HG03354 (cell line): ENCODE results near the gene BTRC.

Experiments
- ATAC-seq: cut with Tn5 transposase; IDR thresholded peaks from one replicate; pipeline ENCODE4 v1.9.1; 2021; ENCODE audit warnings: mild to moderate bottlenecking; ENCODE audit not compliant: unreplicated experiment, poor library complexity, severe bottlenecking

The BTRC gene

DNA sequence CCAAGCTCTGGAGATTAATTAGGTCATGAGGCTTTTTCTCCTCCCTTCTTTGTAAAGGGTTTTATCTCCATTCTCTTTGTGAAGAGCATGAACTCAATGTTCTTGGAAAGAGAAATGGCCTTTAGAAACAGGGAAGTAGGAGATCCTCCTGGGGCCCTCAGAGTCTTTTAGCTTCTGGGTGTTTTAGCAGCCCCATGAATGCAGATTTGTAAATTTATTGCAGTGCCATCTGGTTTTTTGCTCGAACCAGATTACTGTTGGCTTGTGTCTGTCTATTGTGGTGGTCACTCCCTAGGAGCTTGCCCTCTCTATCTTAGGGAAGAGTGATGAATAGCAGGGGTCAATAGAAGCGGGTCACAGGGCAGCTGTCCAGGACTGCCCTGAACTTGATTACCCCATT, 110.6 kb downstream of the BTRC start:
- no peak for ATAC-seq

- ATAC-seq: no peak
These were observed 112.3 kb downstream of the BTRC start for GRCh38 chr10:101466016-101466912.

- no peak for ATAC-seq
These were observed 113.4 kb downstream of the BTRC start for GRCh38 chr10:101467286-101467770.

GRCh38 chr10:101468159-101468558, 114.2 kb downstream of the BTRC start:
- no peak for ATAC-seq

GRCh38 chr10:101476383-101476782, 122.4 kb downstream of the BTRC start:
- no peak for ATAC-seq

DNA sequence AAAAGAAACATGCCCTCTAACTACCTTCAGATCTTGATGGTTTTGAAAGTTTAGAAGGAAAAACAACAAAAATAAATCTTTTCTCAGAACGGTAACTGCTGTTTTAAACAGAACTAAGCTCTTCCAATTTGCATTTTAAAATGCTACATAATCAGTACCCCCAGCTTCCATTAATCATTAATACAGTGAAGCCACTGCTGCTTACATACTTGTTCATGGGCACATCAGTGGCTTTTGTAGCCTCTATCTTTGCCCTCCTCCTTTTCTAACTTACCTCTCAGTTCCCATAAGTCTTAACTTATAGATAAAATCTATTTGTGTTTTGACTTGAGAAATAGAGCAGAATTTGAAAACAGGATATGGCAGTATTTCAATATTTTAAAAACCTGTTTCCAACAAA, 125.0 kb downstream of the BTRC start:
- peak; percentile 59 for ATAC-seq

GRCh38 chr10:101481256-101481655, 127.3 kb downstream of the BTRC start:
- no peak for ATAC-seq

GRCh38 chr10:101482568-101482967, 128.6 kb downstream of the BTRC start:
- ATAC-seq: no peak

DNA sequence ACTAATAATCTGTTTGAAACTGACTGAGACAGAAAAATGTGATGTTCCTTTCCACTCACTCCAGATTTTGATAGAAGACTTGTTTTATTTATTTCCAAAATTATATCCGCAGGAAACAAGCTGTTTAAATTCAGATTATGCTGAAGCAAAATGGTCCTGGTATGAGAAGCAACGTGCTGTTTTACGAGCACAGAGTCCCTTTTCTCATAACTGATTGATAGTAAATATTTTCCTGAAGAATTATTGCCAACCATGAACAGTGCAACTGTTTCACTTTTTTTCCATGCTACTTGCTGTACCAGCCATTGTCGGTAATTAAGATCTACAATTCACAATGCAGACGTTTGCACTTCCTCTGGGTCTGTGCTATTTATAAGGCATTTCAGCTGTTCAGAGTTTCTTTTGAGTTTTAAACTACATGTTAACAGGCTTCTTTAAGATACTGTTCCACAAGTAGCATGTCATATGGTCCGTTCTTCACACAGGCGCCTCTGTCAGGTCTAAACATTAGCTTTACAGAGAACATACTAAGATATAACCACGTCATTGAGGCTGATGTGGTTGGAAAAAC, 130.3 kb downstream of the BTRC start:
- ATAC-seq: no peak

- no peak for ATAC-seq
These were observed 131.2 kb downstream of the BTRC start for GRCh38 chr10:101485207-101485606.

GRCh38 chr10:101485681-101486554, 132.0 kb downstream of the BTRC start:
- no peak for ATAC-seq

DNA sequence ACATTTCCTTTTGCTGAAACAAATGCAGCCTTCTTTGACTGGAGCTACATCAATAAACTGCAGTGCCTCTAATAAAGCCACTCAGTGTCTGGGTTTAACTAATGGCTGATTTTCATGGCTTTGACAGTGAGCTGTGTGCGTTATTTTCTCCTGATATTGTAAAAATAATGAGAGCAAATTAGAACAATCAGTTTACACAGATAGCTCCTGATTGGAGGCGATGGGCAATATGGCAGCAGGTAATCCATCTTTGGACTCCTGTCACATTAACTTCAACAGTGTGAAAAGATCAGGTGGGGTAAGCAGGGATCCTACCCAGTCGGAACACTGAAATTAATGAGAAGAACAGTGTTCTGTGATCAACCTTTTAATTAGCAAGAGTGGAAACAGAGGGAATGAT, 133.4 kb downstream of the BTRC start:
- ATAC-seq: no peak

- no peak for ATAC-seq
These were observed 135.4 kb downstream of the BTRC start for GRCh38 chr10:101489355-101489754.

DNA sequence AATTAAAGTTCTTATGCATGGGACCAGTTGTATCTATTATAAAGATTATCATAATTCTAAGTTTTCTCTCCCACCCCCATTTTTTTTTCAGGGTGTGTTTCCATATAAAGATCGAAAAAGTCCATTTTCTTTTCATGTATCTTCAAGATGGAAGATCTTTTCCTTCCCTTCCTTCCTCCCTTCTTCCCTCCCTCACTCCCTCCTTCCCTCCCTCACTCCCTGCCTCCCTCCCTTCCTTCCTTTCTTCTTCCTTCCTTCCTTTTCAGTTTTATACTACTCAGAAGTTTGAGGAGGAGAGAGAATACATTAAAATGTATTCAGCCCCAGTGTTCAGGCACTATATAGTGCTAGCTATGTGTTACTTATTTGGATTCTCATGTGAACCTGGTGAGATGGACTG, 136.1 kb downstream of the BTRC start:
- no peak for ATAC-seq

DNA sequence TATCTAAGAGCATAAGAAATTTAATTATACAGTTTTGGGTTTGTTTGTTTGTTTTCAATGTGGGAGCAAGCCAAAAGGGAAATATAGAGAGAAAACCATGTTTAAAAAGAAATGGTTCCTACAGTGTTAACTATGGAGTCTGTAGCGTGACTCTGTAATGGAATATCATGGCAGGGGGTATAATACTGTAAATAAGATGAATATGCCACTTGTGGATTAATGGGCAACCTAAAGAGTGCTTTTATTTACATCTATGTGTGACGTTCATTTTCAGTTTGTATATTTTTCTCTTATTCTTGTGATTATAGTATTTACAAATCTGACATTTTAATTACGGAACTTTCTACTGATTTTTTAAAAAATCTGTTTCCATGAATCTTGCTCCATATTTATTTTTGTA, 138.2 kb downstream of the BTRC start:
- ATAC-seq: no peak

DNA sequence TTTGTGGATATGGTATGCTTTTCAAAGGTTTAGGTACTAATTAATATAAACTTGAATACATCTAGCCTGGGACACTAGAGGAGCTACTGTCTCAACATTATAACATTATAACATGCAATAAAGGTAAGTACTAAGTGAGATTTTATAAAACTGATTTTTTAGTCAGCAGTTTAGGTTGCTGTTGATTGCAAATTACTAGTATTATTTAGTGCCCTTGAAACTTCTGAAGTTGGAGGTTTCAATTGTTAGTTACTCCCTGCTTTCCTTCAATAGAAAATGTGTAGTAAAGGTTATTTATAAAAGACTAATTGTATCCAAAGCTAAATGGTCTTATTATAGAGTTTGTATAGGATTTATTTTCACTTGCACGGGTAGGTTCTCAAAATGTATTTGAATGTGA, 138.8 kb downstream of the BTRC start:
- no peak for ATAC-seq

DNA sequence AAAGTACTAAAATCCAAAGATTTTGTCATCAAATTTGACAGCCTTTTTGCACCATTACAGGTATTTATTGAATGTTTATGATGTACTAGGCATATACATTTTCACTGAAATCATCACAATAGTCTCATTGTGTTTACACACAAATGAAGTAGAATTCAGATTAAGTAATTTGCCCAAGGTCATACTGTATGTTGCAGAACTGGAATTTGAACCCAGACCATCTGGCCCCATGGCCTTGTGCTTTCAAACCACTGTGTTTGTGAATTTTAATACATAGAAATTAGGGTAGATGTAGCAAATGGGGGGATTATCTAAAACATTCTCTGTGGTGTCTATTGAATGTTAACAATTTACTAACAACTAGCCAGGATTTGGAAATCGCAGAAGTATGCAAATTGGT, 139.3 kb downstream of the BTRC start:
- no peak for ATAC-seq

DNA sequence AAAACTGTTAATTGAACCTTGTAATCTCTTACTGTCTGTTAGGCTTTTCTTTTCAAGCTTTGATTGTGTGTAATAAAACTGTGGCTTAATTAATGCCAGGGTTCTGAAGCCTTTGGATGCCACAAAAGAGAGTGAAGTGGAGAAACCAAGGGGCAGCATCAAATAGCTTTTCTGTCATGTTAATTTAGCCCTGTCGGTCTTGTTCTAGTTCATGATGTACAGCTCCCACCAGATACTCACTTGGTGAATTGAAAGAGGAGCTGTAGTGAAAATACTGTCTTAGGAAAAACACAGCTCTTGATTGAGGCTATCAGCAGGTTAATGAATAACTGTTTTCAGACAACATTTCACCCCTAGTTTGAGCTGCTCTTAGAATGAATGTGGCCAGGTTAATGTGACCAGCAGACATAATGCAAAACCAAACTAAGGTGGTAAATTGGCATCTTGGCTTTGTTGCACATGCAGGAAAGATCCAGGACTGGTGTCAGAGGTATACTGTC, 139.9 kb downstream of the BTRC start:
- no peak for ATAC-seq

- no peak for ATAC-seq
These were observed 140.7 kb downstream of the BTRC start for GRCh38 chr10:101494650-101495049.

DNA sequence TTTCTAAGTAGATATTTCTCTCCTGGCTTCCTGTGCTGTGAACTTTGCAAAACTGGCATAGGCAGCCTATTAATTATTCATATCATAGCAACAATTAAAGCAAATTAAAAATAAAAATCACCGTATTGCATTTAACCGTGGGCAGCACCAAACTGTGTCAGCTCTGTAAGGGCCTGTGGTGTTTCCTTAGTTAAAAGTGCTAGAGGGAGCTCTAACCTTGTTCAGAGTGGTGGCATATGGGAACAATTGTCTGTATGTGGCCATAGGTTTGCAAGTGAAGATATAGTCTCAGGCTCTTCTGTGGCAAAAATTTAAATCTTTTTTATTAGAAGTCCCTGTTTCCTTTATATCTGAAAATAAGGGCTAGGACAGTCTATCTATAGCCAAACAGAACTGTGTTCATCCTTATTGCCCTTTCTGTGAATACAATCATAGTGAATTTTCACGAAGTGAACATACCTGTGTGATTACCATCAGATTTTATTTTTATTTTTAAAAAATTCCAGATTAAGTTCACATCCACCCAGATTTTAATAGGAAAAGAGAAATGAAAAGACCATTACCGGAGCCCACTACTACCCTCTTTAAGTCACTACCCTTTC, 141.5 kb downstream of the BTRC start:
- ATAC-seq: no peak
